ENCODE measurements around the gene TPSG1. TPM values are rescaled to one million over a fixed set of nuclear protein-coding genes. Genes with fewer than 3 reads are reported as not detected.

The TPSG1 gene
- total RNA-seq, 1 experiment from 2014 or later, result not detected

- H3K4ac ChIP-seq (ENCODE audit: low read depth, low read length), result no peak overlapping the region
- H3K27me3 ChIP-seq (ENCODE audit: insufficient read depth, low read length), result no peaks in the 10 kb centered on the region
- H3K9me3 ChIP-seq (ENCODE audit: control insufficient read depth, low read depth, low read length), result no peaks in the 10 kb centered on the region
- TF ChIP-seq, protein P1, sequence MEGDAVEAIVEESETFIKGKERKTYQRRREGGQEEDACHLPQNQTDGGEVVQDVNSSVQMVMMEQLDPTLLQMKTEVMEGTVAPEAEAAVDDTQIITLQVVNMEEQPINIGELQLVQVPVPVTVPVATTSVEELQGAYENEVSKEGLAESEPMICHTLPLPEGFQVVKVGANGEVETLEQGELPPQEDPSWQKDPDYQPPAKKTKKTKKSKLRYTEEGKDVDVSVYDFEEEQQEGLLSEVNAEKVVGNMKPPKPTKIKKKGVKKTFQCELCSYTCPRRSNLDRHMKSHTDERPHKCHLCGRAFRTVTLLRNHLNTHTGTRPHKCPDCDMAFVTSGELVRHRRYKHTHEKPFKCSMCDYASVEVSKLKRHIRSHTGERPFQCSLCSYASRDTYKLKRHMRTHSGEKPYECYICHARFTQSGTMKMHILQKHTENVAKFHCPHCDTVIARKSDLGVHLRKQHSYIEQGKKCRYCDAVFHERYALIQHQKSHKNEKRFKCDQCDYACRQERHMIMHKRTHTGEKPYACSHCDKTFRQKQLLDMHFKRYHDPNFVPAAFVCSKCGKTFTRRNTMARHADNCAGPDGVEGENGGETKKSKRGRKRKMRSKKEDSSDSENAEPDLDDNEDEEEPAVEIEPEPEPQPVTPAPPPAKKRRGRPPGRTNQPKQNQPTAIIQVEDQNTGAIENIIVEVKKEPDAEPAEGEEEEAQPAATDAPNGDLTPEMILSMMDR (conservative IDR thresholded peaks at IDR 0.05), result no peak
- no peak overlapping the region for H2AFZ ChIP-seq (ENCODE audit: low read length)
- H2BK12ac ChIP-seq (ENCODE audit: insufficient read length, low read depth, low read length), result no peak overlapping the region
- no peak overlapping the region for H4K5ac ChIP-seq (ENCODE audit: insufficient read length, low read depth, low read length)
- WGBS (ENCODE audit: extremely low coverage, insufficient read length, low lambda C conversion rate), result no CpG with 5 or more reads among the region's 16 CpGs
- H3T11ph ChIP-seq (ENCODE audit: low read length), result no peak overlapping the region
- no peak overlapping the region for H3K4me2 ChIP-seq (ENCODE audit: insufficient read depth, insufficient read length, low read length)
- H3K27me3 Mint-ChIP-seq (ENCODE audit: low read depth), result peaks cover 38% of the 10 kb centered on the region
- H3K27ac ChIP-seq (ENCODE audit: insufficient read length, low read depth, low read length), result no peak overlapping the region
- no peak overlapping the region for H4K91ac ChIP-seq (ENCODE audit: insufficient read length, low read depth, low read length)
- peaks cover 11 to 19% of the 10 kb centered on the region in 2 experiments for H3K9me3 Mint-ChIP-seq
- no peaks in the 10 kb centered on the region for H4K20me1 ChIP-seq (ENCODE audit: control insufficient read depth, insufficient read depth, insufficient read length)
- no peak overlapping the region for H3K23ac ChIP-seq (ENCODE audit: insufficient read length, low read depth, low read length)
- H3K4me3 Mint-ChIP-seq, result peak overlapping the region in 1 of 2 experiments; percentile 12; a peak in 1 of 5 replicates
- H3K23me2 ChIP-seq (ENCODE audit: insufficient read length, low read depth, low read length, poor library complexity, severe bottlenecking), result no peaks in the 10 kb centered on the region
- no peak overlapping the region for H3K9ac ChIP-seq (ENCODE audit: extremely low read depth, insufficient read length, low read length)
- no peak overlapping the region for H3K56ac ChIP-seq (ENCODE audit: insufficient read length, low read depth, low read length)
- no peak overlapping the region for H2BK20ac ChIP-seq (ENCODE audit: low read depth, low read length, poor library complexity, severe bottlenecking)
- H3K18ac ChIP-seq (ENCODE audit: insufficient read length, low read depth, low read length), result no peak overlapping the region
- H3K4me1 Mint-ChIP-seq, result peaks cover 3 to 9% of the 10 kb centered on the region in 2 experiments
- H3K79me2 ChIP-seq (ENCODE audit: insufficient read depth, low read length), result no peaks in the 10 kb centered on the region
- no peak overlapping the region for H2BK15ac ChIP-seq (ENCODE audit: low read depth, low read length)
- no peaks in the 10 kb centered on the region for H3K79me1 ChIP-seq (ENCODE audit: insufficient read depth, low read depth, low read length, poor library complexity, severe bottlenecking)
- no peak overlapping the region for H2BK120ac ChIP-seq (ENCODE audit: low read depth, low read length, poor library complexity, severe bottlenecking)
- no peak for DNase-seq
- H3K36me3 Mint-ChIP-seq (ENCODE audit: insufficient read depth in 1 of 3, low read depth in 3 of 3), result peaks cover 0 to 4% (median 2%) of the 10 kb centered on the region in 3 experiments; a peak in 3 of 7 replicates
- no peak overlapping the region for H3K14ac ChIP-seq (ENCODE audit: insufficient read depth, low read length)
- H2AK5ac ChIP-seq (ENCODE audit: insufficient read length, low read length), result no peak overlapping the region
- H3K27ac Mint-ChIP-seq, result peak overlapping the region in 1 of 3 experiments; percentile 51; a peak in 1 of 7 replicates
- no peak overlapping the region for H4K8ac ChIP-seq (replicated peaks; ENCODE audit: insufficient read length, low read depth, low read length)
- H3K4me1 ChIP-seq (ENCODE audit: insufficient read depth, low read length), result no peaks in the 10 kb centered on the region; the same call in 1 of the 2 replicates
- H2BK5ac ChIP-seq (ENCODE audit: insufficient read length, low read length), result no peak overlapping the region
These were observed 39.4 kb upstream of the TPSG1 start for GRCh38 chr16:1264345-1265089.

All from H9 (cell line).